ENCODE data around the gene ADGRG3. TPM values are rescaled to one million over a fixed set of nuclear protein-coding genes. Genes with fewer than 3 reads are reported as not detected.

The ADGRG3 gene
- total and polyA plus RNA-seq, 10 of the 15 experiments (the other 5 are each of a cell fraction or from before 2014, with no cell fraction given): 0.10 to 0.11 (median 0.10) TPM; not detected in 7

DNA sequence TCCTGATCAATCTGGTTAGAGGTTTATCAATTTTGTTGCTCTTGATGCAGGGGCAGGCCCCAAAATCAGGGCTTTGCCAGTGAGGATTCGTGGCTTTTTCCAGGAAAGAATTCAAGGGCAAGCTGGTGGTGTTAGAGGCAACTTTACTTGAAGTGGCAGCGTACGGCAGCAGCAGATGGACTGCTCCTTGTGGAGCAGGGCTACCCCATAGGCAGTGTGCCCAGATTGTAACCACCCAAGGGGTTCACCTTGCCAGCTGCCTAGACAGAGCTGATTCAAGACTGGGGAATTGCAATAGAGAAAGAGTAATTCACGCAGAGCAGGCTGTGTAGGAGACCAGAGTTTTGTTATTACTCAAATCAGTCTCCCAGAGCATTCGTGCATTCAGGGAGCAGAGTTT lies 43.2 kb downstream of the ADGRG3 start:
- CTCF ChIA-PET: interaction anchor here (1.2 kb wide), 1 partner anchor 63 kb away, joined by 3 read pairs; no protein-coding TSS in a partner anchor
- intact Hi-C loops (cut with micrococcal nuclease; ENCODE audit: unreplicated experiment) (no loop called here), in situ Hi-C loops (cut with MboI) (no loop called here)
- no peak overlapping the region for H3K4me2 ChIP-seq (ENCODE audit: control insufficient read depth, insufficient read depth)
- H3K4me3 ChIP-seq: no peak overlapping the region
- no peaks in the 10 kb centered on the region for H3K9me3 ChIP-seq (replicated peaks; ENCODE audit: control insufficient read depth, insufficient read depth, low read length)
- H2AFZ ChIP-seq (ENCODE audit: control insufficient read depth, low read depth, low read length): no peak overlapping the region
- H3K27ac ChIP-seq (ENCODE audit: control insufficient read depth, insufficient read depth): no peak overlapping the region
- no peaks in the 10 kb centered on the region for H3K79me2 ChIP-seq (ENCODE audit: control insufficient read depth, insufficient read depth, low read length)
- peaks cover 0 to 2% of the 10 kb centered on the region in 2 experiments; a peak in 2 of 4 replicates for H3K27me3 ChIP-seq (replicated peaks in 1 of 2; ENCODE audit: control insufficient read depth in 2 of 2, insufficient read depth in 2 of 2, low read length in 1 of 2)
- H3K4me1 ChIP-seq (ENCODE audit: control insufficient read depth, insufficient read depth, low read length): no peaks in the 10 kb centered on the region
- POLR2A ChIA-PET: no interaction called here
- ATAC-seq: no peak
- no peak for DNase-seq (ENCODE audit: low read depth, low spot score)
- no peak overlapping the region for H3K9ac ChIP-seq (ENCODE audit: control insufficient read depth, insufficient read depth, low read length)
- RAD21 ChIA-PET (ENCODE audit: unreplicated experiment): no interaction called here
- SMC1A ChIA-PET (ENCODE audit: uncharacterized antibody, unreplicated experiment): no interaction called here
- H4K20me1 ChIP-seq (ENCODE audit: control insufficient read depth, insufficient read depth): no peaks in the 10 kb centered on the region
- no TSS peak for BruUV-seq (replicated peaks)
- whole genome bisulfite sequencing (ENCODE audit: insufficient coverage, insufficient replicate concordance, low lambda C conversion rate, missing lambda C conversion rate): 19% methylated on average over 5 of the region's 5 CpGs
- FAIRE-seq: no peak
- no peaks in the 10 kb centered on the region for H3K36me3 ChIP-seq (ENCODE audit: control insufficient read depth in 2 of 2, insufficient read depth in 2 of 2, low read length in 1 of 2)
- TF ChIP-seq, protein P1, sequence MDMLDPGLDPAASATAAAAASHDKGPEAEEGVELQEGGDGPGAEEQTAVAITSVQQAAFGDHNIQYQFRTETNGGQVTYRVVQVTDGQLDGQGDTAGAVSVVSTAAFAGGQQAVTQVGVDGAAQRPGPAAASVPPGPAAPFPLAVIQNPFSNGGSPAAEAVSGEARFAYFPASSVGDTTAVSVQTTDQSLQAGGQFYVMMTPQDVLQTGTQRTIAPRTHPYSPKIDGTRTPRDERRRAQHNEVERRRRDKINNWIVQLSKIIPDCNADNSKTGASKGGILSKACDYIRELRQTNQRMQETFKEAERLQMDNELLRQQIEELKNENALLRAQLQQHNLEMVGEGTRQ (IDR thresholded peaks at IDR 0.05; ENCODE audit: borderline replicate concordance, low read depth, low read length): no peak
- TF ChIP-seq ZSCAN29 (IDR thresholded peaks at IDR 0.05) (no peak), STAT3 (IDR thresholded peaks at IDR 0.05; ENCODE audit: low read depth, low read length) (no peak), SRF (IDR thresholded peaks at IDR 0.05; ENCODE audit: low read depth in 2 of 2, low read length in 2 of 2) (no peak), RBBP5 (conservative IDR thresholded peaks at IDR 0.05) (no peak), EGR1 (IDR thresholded peaks at IDR 0.05; ENCODE audit: borderline replicate concordance in 1 of 2, low read depth in 2 of 2, low read length in 2 of 2) (no peak), CHD2 (IDR thresholded peaks at IDR 0.05; ENCODE audit: borderline replicate concordance, low read depth, low read length) (no peak), SPI1 (IDR thresholded peaks at IDR 0.05; ENCODE audit: borderline replicate concordance, insufficient read depth, low read depth, low read length) (no peak), PAX5 (IDR thresholded peaks at IDR 0.05; ENCODE audit: borderline replicate concordance, low read depth, low read length) (no peak)
- TF ChIP-seq, protein P2, sequence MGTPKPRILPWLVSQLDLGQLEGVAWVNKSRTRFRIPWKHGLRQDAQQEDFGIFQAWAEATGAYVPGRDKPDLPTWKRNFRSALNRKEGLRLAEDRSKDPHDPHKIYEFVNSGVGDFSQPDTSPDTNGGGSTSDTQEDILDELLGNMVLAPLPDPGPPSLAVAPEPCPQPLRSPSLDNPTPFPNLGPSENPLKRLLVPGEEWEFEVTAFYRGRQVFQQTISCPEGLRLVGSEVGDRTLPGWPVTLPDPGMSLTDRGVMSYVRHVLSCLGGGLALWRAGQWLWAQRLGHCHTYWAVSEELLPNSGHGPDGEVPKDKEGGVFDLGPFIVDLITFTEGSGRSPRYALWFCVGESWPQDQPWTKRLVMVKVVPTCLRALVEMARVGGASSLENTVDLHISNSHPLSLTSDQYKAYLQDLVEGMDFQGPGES (IDR thresholded peaks at IDR 0.05): no peak
- TF ChIP-seq, protein P3, sequence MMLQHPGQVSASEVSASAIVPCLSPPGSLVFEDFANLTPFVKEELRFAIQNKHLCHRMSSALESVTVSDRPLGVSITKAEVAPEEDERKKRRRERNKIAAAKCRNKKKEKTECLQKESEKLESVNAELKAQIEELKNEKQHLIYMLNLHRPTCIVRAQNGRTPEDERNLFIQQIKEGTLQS (IDR thresholded peaks at IDR 0.05; ENCODE audit: borderline replicate concordance, extremely low read depth, low read depth, low read length): no peak
- TF ChIP-seq, protein P4, sequence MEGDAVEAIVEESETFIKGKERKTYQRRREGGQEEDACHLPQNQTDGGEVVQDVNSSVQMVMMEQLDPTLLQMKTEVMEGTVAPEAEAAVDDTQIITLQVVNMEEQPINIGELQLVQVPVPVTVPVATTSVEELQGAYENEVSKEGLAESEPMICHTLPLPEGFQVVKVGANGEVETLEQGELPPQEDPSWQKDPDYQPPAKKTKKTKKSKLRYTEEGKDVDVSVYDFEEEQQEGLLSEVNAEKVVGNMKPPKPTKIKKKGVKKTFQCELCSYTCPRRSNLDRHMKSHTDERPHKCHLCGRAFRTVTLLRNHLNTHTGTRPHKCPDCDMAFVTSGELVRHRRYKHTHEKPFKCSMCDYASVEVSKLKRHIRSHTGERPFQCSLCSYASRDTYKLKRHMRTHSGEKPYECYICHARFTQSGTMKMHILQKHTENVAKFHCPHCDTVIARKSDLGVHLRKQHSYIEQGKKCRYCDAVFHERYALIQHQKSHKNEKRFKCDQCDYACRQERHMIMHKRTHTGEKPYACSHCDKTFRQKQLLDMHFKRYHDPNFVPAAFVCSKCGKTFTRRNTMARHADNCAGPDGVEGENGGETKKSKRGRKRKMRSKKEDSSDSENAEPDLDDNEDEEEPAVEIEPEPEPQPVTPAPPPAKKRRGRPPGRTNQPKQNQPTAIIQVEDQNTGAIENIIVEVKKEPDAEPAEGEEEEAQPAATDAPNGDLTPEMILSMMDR (IDR thresholded peaks at IDR 0.05 in 2 of 3, conservative IDR thresholded peaks at IDR 0.05 in 1 of 3; ENCODE audit: control insufficient read depth in 2 of 3, extremely low read depth in 1 of 3, insufficient read depth in 1 of 3, low read depth in 3 of 3, low read length in 3 of 3): no peak
- TF ChIP-seq, protein P5, sequence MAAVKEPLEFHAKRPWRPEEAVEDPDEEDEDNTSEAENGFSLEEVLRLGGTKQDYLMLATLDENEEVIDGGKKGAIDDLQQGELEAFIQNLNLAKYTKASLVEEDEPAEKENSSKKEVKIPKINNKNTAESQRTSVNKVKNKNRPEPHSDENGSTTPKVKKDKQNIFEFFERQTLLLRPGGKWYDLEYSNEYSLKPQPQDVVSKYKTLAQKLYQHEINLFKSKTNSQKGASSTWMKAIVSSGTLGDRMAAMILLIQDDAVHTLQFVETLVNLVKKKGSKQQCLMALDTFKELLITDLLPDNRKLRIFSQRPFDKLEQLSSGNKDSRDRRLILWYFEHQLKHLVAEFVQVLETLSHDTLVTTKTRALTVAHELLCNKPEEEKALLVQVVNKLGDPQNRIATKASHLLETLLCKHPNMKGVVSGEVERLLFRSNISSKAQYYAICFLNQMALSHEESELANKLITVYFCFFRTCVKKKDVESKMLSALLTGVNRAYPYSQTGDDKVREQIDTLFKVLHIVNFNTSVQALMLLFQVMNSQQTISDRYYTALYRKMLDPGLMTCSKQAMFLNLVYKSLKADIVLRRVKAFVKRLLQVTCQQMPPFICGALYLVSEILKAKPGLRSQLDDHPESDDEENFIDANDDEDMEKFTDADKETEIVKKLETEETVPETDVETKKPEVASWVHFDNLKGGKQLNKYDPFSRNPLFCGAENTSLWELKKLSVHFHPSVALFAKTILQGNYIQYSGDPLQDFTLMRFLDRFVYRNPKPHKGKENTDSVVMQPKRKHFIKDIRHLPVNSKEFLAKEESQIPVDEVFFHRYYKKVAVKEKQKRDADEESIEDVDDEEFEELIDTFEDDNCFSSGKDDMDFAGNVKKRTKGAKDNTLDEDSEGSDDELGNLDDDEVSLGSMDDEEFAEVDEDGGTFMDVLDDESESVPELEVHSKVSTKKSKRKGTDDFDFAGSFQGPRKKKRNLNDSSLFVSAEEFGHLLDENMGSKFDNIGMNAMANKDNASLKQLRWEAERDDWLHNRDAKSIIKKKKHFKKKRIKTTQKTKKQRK (IDR thresholded peaks at IDR 0.05; ENCODE audit: low read depth, low read length): no peak
